ENCODE data around the gene HS3ST1. TPM values are rescaled to one million over a fixed set of nuclear protein-coding genes. Genes with fewer than 3 reads are reported as not detected.

The HS3ST1 gene
- total RNA-seq, 1 experiment from 2014 or later, result 4.2 TPM

GRCh38 chr4:11412211-11412610 lies 16.5 kb downstream of the HS3ST1 start:
- H3K4me2 ChIP-seq (ENCODE audit: low read length), result no peak overlapping the region
- no peaks in the 10 kb centered on the region for H3K9me3 ChIP-seq (ENCODE audit: low read length)
- ATAC-seq (no peak), DNase-seq (no peak)
- H3K9me2 ChIP-seq (replicated peaks; ENCODE audit: low read length), result no peaks in the 10 kb centered on the region
- no peak overlapping the region for H3K27ac ChIP-seq (ENCODE audit: low read length)
- CTCF ChIA-PET, result no interaction called here
- POLR2A ChIA-PET (ENCODE audit: unreplicated experiment), result no interaction called here
- no peak overlapping the region for H2AFZ ChIP-seq (ENCODE audit: low read length)
- intact Hi-C loops (cut with micrococcal nuclease), result no loop called here
- no peaks in the 10 kb centered on the region for H3K36me3 ChIP-seq (ENCODE audit: low read depth, low read length)
- H3K4me1 ChIP-seq (ENCODE audit: insufficient read depth, low read length), result no peaks in the 10 kb centered on the region; the same call in 1 of the 2 replicates
- no peak for TF ChIP-seq CTCF (conservative IDR thresholded peaks at IDR 0.05; ENCODE audit: low read depth, low read length)
- no peak for TF ChIP-seq EZH2phosphoT487 (IDR thresholded peaks at IDR 0.05; ENCODE audit: borderline replicate concordance, low read length)
- no peak for TF ChIP-seq EZH2 (IDR thresholded peaks at IDR 0.05; ENCODE audit: low read length, unreplicated experiment)
- no peaks in the 10 kb centered on the region for H4K20me1 ChIP-seq (ENCODE audit: low read length)
- H3K27me3 ChIP-seq (ENCODE audit: low read length), result no peaks in the 10 kb centered on the region
- H3F3A ChIP-seq (ENCODE audit: low read length, unreplicated experiment), result no peaks in the 10 kb centered on the region
- BruUV-seq (replicated peaks), result no TSS peak
- no peak overlapping the region for H3K9ac ChIP-seq (ENCODE audit: low read length)
- no peak overlapping the region for H3K4me3 ChIP-seq (ENCODE audit: low read length)
- no peaks in the 10 kb centered on the region for H3K79me2 ChIP-seq (ENCODE audit: low read length)

- ATAC-seq (no peak), DNase-seq (no peak)
- TF ChIP-seq EZH2phosphoT487 (IDR thresholded peaks at IDR 0.05; ENCODE audit: borderline replicate concordance, low read length), result no peak
- no peaks in the 10 kb centered on the region for H3K9me2 ChIP-seq (replicated peaks; ENCODE audit: low read length)
- no peak overlapping the region for H3K27ac ChIP-seq (ENCODE audit: low read length)
- no peaks in the 10 kb centered on the region for H3K4me1 ChIP-seq (ENCODE audit: insufficient read depth, low read length)
- no peak overlapping the region for H3K9ac ChIP-seq (ENCODE audit: low read length)
- ChIA-PET POLR2A (ENCODE audit: unreplicated experiment) (no interaction called here), CTCF (no interaction called here)
- H3K27me3 ChIP-seq (ENCODE audit: low read length), result no peaks in the 10 kb centered on the region
- H3K79me2 ChIP-seq (ENCODE audit: low read length), result no peaks in the 10 kb centered on the region
- no TSS peak for BruUV-seq (replicated peaks)
- H3K9me3 ChIP-seq (ENCODE audit: low read length), result no peaks in the 10 kb centered on the region
- H3K4me2 ChIP-seq (ENCODE audit: low read length), result no peak overlapping the region
- no peaks in the 10 kb centered on the region for H3K36me3 ChIP-seq (ENCODE audit: low read depth, low read length)
- no peaks in the 10 kb centered on the region for H4K20me1 ChIP-seq (ENCODE audit: low read length)
- H3K4me3 ChIP-seq (ENCODE audit: low read length), result no peak overlapping the region
- no peak overlapping the region for H2AFZ ChIP-seq (ENCODE audit: low read length)
- no peaks in the 10 kb centered on the region for H3F3A ChIP-seq (ENCODE audit: low read length, unreplicated experiment)
- intact Hi-C loops (cut with micrococcal nuclease), result no loop called here
Measured at GRCh38 chr4:11409632-11410031, 19.1 kb downstream of the HS3ST1 start.

GRCh38 chr4:11408233-11408967 lies 20.3 kb downstream of the HS3ST1 start:
- DNase-seq (no peak), ATAC-seq (no peak)
- no peak overlapping the region for H3K4me3 ChIP-seq (ENCODE audit: low read length)
- H3K27me3 ChIP-seq (ENCODE audit: low read length), result no peaks in the 10 kb centered on the region
- no peak overlapping the region for H2AFZ ChIP-seq (ENCODE audit: low read length)
- no peaks in the 10 kb centered on the region for H4K20me1 ChIP-seq (ENCODE audit: low read length)
- H3K9ac ChIP-seq (ENCODE audit: low read length), result no peak overlapping the region
- TF ChIP-seq CTCF (conservative IDR thresholded peaks at IDR 0.05; ENCODE audit: low read depth, low read length) (no peak), EZH2phosphoT487 (IDR thresholded peaks at IDR 0.05; ENCODE audit: borderline replicate concordance, low read length) (no peak), EZH2 (IDR thresholded peaks at IDR 0.05; ENCODE audit: low read length, unreplicated experiment) (no peak)
- H3K79me2 ChIP-seq (ENCODE audit: low read length), result no peaks in the 10 kb centered on the region
- no peaks in the 10 kb centered on the region for H3K4me1 ChIP-seq (ENCODE audit: insufficient read depth, low read length)
- no peaks in the 10 kb centered on the region for H3F3A ChIP-seq (ENCODE audit: low read length, unreplicated experiment)
- no peak overlapping the region for H3K4me2 ChIP-seq (ENCODE audit: low read length)
- no peaks in the 10 kb centered on the region for H3K9me2 ChIP-seq (replicated peaks; ENCODE audit: low read length)
- no peaks in the 10 kb centered on the region for H3K9me3 ChIP-seq (ENCODE audit: low read length)
- BruUV-seq (replicated peaks), result no TSS peak
- intact Hi-C loops (cut with micrococcal nuclease), result no loop called here
- no peaks in the 10 kb centered on the region for H3K36me3 ChIP-seq (ENCODE audit: low read depth, low read length)
- ChIA-PET POLR2A (ENCODE audit: unreplicated experiment) (no interaction called here), CTCF (no interaction called here)
- no peak overlapping the region for H3K27ac ChIP-seq (ENCODE audit: low read length)

Data from PC-3 (cell line).